ENCODE measurements around the gene BSX.

GRCh38 chr11:122933416-122933815 lies 48.2 kb downstream of the BSX start:
- TF ChIP-seq, protein P1, sequence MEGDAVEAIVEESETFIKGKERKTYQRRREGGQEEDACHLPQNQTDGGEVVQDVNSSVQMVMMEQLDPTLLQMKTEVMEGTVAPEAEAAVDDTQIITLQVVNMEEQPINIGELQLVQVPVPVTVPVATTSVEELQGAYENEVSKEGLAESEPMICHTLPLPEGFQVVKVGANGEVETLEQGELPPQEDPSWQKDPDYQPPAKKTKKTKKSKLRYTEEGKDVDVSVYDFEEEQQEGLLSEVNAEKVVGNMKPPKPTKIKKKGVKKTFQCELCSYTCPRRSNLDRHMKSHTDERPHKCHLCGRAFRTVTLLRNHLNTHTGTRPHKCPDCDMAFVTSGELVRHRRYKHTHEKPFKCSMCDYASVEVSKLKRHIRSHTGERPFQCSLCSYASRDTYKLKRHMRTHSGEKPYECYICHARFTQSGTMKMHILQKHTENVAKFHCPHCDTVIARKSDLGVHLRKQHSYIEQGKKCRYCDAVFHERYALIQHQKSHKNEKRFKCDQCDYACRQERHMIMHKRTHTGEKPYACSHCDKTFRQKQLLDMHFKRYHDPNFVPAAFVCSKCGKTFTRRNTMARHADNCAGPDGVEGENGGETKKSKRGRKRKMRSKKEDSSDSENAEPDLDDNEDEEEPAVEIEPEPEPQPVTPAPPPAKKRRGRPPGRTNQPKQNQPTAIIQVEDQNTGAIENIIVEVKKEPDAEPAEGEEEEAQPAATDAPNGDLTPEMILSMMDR (IDR thresholded peaks at IDR 0.05): no peak
- TF ChIP-seq POLR2A (IDR thresholded peaks at IDR 0.05): no peak

All from esophagus squamous epithelium (tissue), 4 donors.